Raji (cell line): ENCODE results near the gene DLD.

Source experiments
- POLR2A ChIP-seq: IDR thresholded peaks from 2 replicates; pipeline ENCODE4 v1.6.1; 2011; ENCODE audit warnings: low read depth, low read length, control low read depth; ENCODE audit not compliant: insufficient read depth

DLD gene

GRCh38 chr7:107948645-107949442 lies 57.9 kb downstream of the DLD start:
- no peak for TF ChIP-seq POLR2A

GRCh38 chr7:107949443-107949935 lies 58.5 kb downstream of the DLD start:
- TF ChIP-seq POLR2A, result no peak

GRCh38 chr7:107951172-107951787 lies 60.3 kb downstream of the DLD start:
- no peak for TF ChIP-seq POLR2A

- no peak for TF ChIP-seq POLR2A
Observed at GRCh38 chr7:107951896-107952295, 60.9 kb downstream of the DLD start.

- no peak for TF ChIP-seq POLR2A
Observed at GRCh38 chr7:107953265-107953923, 62.4 kb downstream of the DLD start.

GRCh38 chr7:107953924-107954303 lies 62.9 kb downstream of the DLD start:
- no peak for TF ChIP-seq POLR2A

GRCh38 chr7:107955394-107955793 lies 64.4 kb downstream of the DLD start:
- no peak for TF ChIP-seq POLR2A

- TF ChIP-seq POLR2A, result no peak
Observed at GRCh38 chr7:107957436-107957835, 66.5 kb downstream of the DLD start.

- TF ChIP-seq POLR2A, result no peak
Observed at GRCh38 chr7:107958764-107959526, 68.0 kb downstream of the DLD start.

GRCh38 chr7:107959527-107959898 lies 68.5 kb downstream of the DLD start:
- TF ChIP-seq POLR2A, result no peak

- no peak for TF ChIP-seq POLR2A
Observed at GRCh38 chr7:107960272-107960671, 69.3 kb downstream of the DLD start.

GRCh38 chr7:107961405-107961804 lies 70.4 kb downstream of the DLD start:
- TF ChIP-seq POLR2A, result no peak

GRCh38 chr7:107962817-107963216 lies 71.8 kb downstream of the DLD start:
- TF ChIP-seq POLR2A, result no peak

- TF ChIP-seq POLR2A, result no peak
Observed at GRCh38 chr7:107964510-107964909, 73.5 kb downstream of the DLD start.

- no peak for TF ChIP-seq POLR2A
Observed at GRCh38 chr7:107966711-107967110, 75.7 kb downstream of the DLD start.
